PFSK-1 (cell line): ENCODE measurements around the gene PSRC1.

Experiments
- FOXP2 ChIP-seq: optimal IDR thresholded peaks from 2 replicates; pipeline ENCODE3; 2011; ENCODE audit warnings: borderline replicate concordance, control low read depth, inconsistent platforms; ENCODE audit not compliant: insufficient read depth; ENCODE audit errors: extremely low read length, extremely low read depth
- POLR2AphosphoS5 ChIP-seq: IDR thresholded peaks from 2 replicates; pipeline ENCODE4 v1.6.1; 2012; ENCODE audit warnings: low read depth, mild to moderate bottlenecking, control low read depth, low read length, moderate library complexity
- REST ChIP-seq, 2 experiments: IDR thresholded peaks; 2 replicates each; pipeline versions ENCODE4 v1.6.1 to v1.8.0; 2011 to 2012; ENCODE audit warnings: low read depth in 2 of 2, low read length in 2 of 2, control low read depth in 1 of 2, inconsistent platforms in 1 of 2, mild to moderate bottlenecking in 1 of 2, moderate library complexity in 1 of 2; ENCODE audit not compliant: insufficient read depth in 1 of 2
- SIN3A ChIP-seq: IDR thresholded peaks from 2 replicates; pipeline ENCODE4 v1.6.1; 2012; ENCODE audit warnings: mild to moderate bottlenecking, low read length, moderate library complexity, borderline replicate concordance; ENCODE audit not compliant: insufficient read depth
- TAF1 ChIP-seq: IDR thresholded peaks from 2 replicates; pipeline ENCODE4 v1.6.1; 2012; ENCODE audit warnings: low read length, control low read depth, borderline replicate concordance; ENCODE audit not compliant: insufficient read depth

Gene PSRC1

GRCh38 chr1:109246141-109246551 lies 36.8 kb downstream of the PSRC1 start:
- no peak for TF ChIP-seq REST (IDR thresholded peaks at IDR 0.05; ENCODE audit: insufficient read depth in 1 of 2, low read depth in 2 of 2, low read length in 2 of 2)

- no peak for TF ChIP-seq FOXP2
- no peak for TF ChIP-seq TAF1
- no peak for TF ChIP-seq SIN3A
- no peak for TF ChIP-seq POLR2AphosphoS5
- TF ChIP-seq REST (IDR thresholded peaks at IDR 0.05; ENCODE audit: insufficient read depth in 1 of 2, low read depth in 2 of 2, low read length in 2 of 2), result no peak
Measured at GRCh38 chr1:109243860-109244552, 38.9 kb downstream of the PSRC1 start.

GRCh38 chr1:109243221-109243620 lies 39.7 kb downstream of the PSRC1 start:
- TF ChIP-seq REST (IDR thresholded peaks at IDR 0.05; ENCODE audit: insufficient read depth in 1 of 2, low read depth in 2 of 2, low read length in 2 of 2) (no peak), SIN3A (no peak), TAF1 (no peak), FOXP2 (no peak), POLR2AphosphoS5 (no peak)

- no peak for TF ChIP-seq REST (IDR thresholded peaks at IDR 0.05; ENCODE audit: insufficient read depth in 1 of 2, low read depth in 2 of 2, low read length in 2 of 2)
Measured at GRCh38 chr1:109242387-109242786, 40.6 kb downstream of the PSRC1 start.

- no peak for TF ChIP-seq TAF1
- TF ChIP-seq FOXP2, result no peak
- no peak for TF ChIP-seq REST (IDR thresholded peaks at IDR 0.05; ENCODE audit: insufficient read depth in 1 of 2, low read depth in 2 of 2, low read length in 2 of 2)
Measured at GRCh38 chr1:109241841-109242345, 41.1 kb downstream of the PSRC1 start.
